ENCODE results near the gene ZDHHC1. TPM values are rescaled to one million over a fixed set of nuclear protein-coding genes. Genes with fewer than 3 reads are reported as not detected.

The ZDHHC1 gene
- total and polyA plus RNA-seq, 4 donors: 0.33 to 1.6 (median 1.1) TPM

GRCh38 chr16:67454104-67454503 lies 37.8 kb upstream of the ZDHHC1 start:
- Histone ChIP-seq H3K9ac (ENCODE audit: low read depth in 1 of 2, low read length in 2 of 2) (no peak overlapping the region), H3K27me3 (ENCODE audit: control insufficient read depth in 4 of 4, insufficient read depth in 4 of 4, low read length in 3 of 4) (no peaks in the 10 kb centered on the region), H3K4me3 (ENCODE audit: low read depth in 1 of 3, low read length in 3 of 3) (no peak overlapping the region), H3K27ac (ENCODE audit: low read depth in 1 of 2, low read length in 2 of 2) (no peak overlapping the region), H3K4me1 (ENCODE audit: control insufficient read depth in 4 of 4, insufficient read depth in 4 of 4, low read length in 3 of 4) (peaks cover 12 to 55% (median 30%) of the 10 kb centered on the region in 4 donors), H3K36me3 (ENCODE audit: control insufficient read depth in 4 of 4, insufficient read depth in 3 of 4, low read depth in 1 of 4, low read length in 3 of 4) (peaks cover 0 to 9% (median 5%) of the 10 kb centered on the region in 4 donors), H3K9me3 (ENCODE audit: control insufficient read depth in 4 of 4, low read length in 3 of 4) (no peaks in the 10 kb centered on the region)
- TF ChIP-seq EGR1 (IDR thresholded peaks at IDR 0.05; ENCODE audit: low read depth in 2 of 2): no peak
- TF ChIP-seq TAF1 (conservative IDR thresholded peaks at IDR 0.05): no peak
- TF ChIP-seq JUND (IDR thresholded peaks at IDR 0.05): no peak
- no peak for TF ChIP-seq ATF3 (IDR thresholded peaks at IDR 0.05)
- no peak for TF ChIP-seq REST (IDR thresholded peaks at IDR 0.05)
- no peak for TF ChIP-seq NR2F2 (IDR thresholded peaks at IDR 0.05)
- no peak for TF ChIP-seq ZBTB33 (IDR thresholded peaks at IDR 0.05)
- TF ChIP-seq YY1 (IDR thresholded peaks at IDR 0.05): no peak
- TF ChIP-seq MAX (IDR thresholded peaks at IDR 0.05): no peak
- no peak for TF ChIP-seq FOXA1 (IDR thresholded peaks at IDR 0.05)
- no peak for TF ChIP-seq RXRA (IDR thresholded peaks at IDR 0.05)
- no peak for TF ChIP-seq RAD21 (IDR thresholded peaks at IDR 0.05)
- no peak for TF ChIP-seq FOXA2 (IDR thresholded peaks at IDR 0.05)
- no peak for TF ChIP-seq GABPA (IDR thresholded peaks at IDR 0.05 in 1 of 2, conservative IDR thresholded peaks at IDR 0.05 in 1 of 2)
- TF ChIP-seq CTCF (IDR thresholded peaks at IDR 0.05; ENCODE audit: low read depth, low read length, missing input control): no peak
- TF ChIP-seq HNF4A (conservative IDR thresholded peaks at IDR 0.05): no peak
- no peak for TF ChIP-seq HNF4G (IDR thresholded peaks at IDR 0.05)
- no peak for TF ChIP-seq SP1 (IDR thresholded peaks at IDR 0.05)
- WGBS: 89% methylated on average over 5 of the region's 5 CpGs
- no peak for DNase-seq (ENCODE audit: low spot score)
